HuH-7 (cell line): ENCODE measurements around the gene DOCK4.

ENCODE experiments used
- DNase-seq: peaks from one replicate; pipeline ENCODE4 v3.0.0; 2011; ENCODE audit warnings: low spot score

DOCK4 gene

DNA sequence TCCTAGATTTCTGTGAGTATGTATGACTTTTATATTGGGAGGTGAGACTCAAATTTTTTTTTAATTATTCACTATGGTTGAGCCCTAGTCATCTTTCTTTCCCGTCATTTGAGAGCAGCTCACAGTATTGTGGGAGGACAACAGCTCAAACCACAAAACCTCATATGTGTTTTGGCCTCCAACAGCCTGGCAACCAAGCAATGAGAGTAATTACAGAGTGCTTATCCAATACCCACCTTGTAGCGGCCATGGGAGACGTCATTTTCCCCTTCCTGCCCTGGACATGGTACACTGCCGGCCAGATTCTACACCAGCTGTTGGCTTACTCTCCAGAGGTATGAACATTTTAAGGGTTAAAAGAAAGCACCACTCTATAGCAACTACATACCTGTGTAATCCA lies 49.1 kb downstream of the DOCK4 start:
- no peak for DNase-seq

DNA sequence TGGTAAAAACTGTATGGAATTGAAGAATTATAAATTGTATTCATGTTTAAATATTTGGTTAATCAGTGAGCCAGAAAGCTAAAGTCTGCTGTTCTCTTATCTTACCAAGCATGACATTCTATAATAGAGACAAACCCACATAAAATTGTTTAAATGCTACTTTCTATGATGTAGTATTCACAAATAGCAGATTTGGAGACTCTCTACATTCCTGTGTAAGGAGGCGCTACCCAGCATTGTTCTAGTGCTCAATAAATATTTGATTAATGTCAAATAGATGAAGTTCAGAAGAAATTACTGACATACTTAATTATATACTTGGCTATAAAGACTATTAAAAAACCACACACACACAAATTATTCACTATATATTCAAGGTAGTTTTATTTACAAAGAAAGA lies 49.8 kb downstream of the DOCK4 start:
- DNase-seq: no peak

DNA sequence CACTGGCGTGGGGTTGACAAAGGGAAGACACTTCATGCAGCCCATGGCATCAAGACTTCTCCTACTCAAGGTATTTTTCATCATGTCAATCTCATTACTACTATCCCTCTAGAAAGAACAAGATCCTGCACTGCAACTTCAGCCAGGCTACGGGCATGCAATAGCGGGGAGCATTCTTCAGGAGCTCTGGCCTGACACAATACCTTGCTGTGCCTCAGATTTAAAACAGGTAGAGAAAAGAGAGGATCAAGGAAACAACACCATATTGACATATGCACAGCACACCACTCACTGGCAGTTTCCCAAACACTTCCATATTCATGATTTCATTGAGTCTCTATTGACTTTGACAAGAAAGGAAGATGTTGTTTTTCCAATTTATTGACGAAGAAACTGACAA lies 51.5 kb downstream of the DOCK4 start:
- DNase-seq: no peak

DNA sequence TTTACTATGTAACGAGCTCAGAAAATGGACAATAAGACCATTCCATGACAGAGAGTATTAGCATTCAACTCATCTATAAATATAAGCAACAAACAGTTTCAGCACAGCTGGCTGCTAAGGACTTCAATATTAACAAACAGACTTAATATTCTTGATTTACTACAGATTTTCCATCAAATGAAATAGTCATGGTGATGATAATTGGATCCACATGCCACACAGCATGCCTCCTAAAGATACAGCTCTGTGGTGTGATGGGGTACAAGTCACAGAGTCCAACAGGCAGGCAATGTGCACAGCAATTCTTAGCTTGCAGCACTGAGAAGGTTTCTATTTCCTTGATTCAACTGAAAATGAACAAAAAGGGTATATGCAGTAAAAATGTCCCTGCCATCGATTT lies 54.0 kb downstream of the DOCK4 start:
- DNase-seq: no peak

DNA sequence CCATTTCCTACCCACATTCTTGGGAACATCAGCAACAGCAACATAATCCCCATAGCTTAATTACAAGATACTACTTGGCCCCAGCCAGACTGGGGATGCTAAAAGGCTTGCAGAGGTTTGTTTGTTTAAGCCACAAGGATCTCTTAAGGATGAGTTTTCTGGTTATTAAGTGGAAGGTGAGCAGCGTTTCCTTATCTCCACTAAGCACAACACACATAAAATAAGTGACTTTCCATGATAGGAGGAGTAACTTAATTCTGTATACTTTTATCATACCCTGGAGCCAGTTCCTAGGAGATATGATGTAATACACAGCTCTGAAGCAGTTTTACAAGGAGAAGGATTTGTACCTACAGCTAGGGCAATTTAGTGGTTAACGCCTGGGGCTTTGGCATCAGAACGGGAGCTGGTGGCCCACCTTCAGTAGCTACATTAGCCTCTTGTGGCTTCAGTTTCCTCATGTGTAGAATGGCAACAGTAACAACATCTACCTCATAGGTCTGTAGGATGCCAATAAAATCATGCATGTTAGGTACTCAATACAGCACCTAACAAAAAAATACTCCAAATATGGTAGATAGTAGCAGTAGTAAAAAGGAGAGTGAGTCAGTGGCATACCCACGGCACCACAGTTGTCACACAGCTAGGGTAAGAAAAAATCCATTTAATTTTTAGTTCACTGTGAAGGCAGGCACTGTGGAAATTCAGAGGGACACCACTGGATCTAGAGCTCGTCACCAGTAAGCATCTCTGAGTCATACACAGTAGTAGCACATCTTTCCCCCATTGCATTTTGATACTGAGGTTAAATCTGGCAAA lies 55.2 kb downstream of the DOCK4 start:
- DNase-seq: no peak

DNA sequence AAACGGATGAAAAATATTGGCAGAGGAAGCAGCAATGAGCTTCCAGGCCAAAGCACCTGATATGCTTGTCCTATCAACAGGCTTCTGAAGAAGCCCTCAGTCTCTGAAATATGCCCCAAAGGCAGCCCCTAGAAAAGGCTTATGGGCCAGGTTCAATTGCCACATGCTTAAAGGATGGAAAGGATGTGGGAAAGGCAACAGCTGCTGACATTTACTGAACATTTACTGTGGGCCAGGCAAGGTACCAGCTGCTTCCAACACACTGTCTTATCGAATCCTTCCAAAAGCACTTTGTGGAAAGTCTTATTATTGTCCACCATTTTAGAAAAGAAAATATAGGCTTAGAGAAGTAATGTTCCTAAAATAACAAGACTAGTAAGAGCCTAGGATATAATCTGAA lies 56.5 kb downstream of the DOCK4 start:
- DNase-seq: no peak

DNA sequence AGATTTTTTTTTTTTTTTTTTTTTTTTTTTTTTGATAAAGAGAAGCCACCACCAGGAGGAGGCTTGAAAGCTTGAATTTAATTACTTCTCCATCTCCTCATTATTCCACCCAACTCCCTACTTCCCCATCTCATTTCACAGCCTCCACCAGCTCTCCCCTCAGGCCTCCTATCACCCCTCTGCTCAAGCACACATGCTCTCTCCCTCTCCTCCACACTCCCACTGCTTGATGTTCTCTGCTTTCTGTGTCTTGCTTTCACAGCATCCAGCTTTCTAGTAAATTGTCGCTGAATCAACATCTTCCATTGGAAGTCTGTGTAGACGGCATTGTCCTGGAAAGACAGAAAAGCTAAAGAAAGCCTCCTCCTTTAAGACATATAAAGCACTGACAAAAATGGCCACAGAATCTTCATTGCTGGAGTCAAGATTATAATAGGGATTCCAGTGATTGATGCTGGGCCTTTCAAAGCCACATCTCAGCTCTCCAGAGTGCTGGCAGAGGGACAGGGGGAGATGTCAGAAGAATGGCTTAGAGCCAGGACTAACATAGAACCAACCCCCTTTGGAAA lies 58.3 kb downstream of the DOCK4 start:
- DNase-seq: no peak

DNA sequence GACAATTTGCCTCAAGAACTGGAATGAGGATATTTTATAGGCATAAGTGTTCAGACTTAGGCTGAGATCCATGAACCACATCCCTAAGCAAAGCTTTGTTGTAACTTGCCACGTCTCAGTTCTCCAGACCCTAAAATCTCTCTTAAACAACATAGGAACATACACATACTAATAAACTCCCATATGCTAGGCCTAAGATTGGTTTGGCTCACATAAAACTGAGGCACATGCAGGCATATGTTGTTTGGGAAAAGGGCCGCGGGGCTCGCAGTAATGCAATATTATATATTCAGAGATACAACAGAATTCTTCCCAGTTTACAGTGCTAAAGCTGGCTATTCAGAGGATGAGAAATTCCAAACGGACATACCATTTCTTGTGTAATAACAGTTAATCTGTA lies 61.0 kb downstream of the DOCK4 start:
- no peak for DNase-seq

DNA sequence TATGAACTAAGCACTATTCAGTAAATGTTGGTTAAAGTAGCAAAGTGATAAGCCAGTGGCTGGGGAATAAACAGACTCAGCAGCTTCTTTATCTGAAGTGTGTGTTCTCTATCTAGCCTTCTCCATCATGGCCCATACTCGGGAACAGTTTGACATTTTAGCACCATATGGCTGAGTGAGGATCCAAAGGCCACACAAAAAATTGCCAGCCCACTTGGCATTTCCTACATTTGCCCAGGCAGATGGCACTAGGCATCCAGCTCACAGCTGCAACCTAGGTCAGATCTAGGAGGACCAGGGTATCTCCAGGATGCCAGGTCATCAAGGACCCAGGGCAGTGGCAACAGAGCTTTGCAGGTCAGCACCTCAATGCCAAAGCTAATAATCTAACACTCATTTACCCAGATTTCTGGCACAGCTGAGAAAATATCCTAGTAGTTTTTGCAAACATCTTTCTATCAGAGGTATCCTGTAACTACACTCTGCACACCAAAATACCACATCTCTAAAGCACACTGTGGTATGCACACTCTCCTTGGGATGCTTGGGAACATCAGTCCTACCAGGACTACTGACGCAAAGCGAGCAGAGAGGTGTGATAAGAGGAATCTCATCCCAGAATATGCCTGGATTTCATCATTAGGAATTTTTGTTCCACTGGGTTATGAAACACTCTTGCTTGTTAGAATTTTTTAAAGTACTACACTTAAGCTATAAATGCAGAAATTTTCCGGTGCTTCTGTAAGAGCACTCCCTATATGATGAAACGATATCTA lies 61.7 kb downstream of the DOCK4 start:
- no peak for DNase-seq

DNA sequence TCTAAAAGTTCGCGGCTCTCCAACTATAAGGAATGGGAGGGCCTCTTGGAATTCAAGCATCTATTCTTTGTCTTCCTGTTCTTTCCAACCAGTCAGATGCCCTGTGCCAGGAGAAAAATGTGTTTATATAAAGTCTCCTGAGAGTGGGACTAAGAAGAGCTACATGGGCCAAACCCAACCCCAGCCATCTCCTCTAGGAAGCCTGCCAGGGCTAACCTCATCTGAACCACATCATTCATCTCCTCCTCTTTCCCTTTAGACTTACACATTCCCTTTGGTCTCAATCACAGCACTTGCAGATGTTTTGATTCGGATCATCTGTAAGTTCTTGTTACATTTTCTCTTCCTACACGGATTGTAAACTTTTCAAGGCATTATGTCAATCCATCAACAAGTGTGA lies 62.6 kb downstream of the DOCK4 start:
- DNase-seq: no peak

DNA sequence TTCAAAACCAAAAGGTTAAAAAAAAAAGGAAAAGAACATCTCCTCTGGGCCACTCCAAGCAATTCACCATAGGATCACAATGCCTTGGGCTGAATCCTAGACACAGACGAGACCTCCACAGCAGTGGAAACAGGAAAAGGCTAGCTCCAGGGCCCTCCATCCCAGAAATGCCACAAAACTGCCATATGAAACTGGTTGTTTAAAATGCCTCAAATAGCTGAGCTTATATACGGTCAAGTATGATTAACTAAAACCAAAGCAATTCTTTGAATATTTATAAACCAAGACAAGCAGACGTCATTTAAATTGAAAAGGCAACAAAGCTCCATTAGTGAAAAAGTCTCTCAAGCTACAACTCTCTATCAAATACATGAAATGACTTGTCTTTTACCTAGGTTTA lies 63.1 kb downstream of the DOCK4 start:
- DNase-seq: no peak

DNA sequence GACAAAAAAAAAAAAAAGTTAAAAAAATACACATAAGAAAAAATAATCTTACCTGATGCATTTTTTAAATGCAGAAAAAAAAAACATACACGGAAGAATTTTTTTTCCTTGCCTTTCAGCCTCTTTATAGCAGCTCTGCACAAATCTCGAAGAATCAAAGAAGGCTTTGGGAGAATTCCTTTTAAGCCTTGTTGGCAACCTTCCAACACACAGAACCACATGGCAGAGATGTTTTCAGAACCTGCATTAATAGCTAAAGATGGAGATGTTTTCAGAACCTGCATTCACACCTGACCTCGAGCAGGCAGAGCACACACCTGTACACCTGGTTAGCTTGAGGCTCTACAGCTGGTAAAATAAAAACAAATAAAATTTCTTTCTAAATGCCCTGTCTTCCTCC lies 65.6 kb downstream of the DOCK4 start:
- DNase-seq: no peak

DNA sequence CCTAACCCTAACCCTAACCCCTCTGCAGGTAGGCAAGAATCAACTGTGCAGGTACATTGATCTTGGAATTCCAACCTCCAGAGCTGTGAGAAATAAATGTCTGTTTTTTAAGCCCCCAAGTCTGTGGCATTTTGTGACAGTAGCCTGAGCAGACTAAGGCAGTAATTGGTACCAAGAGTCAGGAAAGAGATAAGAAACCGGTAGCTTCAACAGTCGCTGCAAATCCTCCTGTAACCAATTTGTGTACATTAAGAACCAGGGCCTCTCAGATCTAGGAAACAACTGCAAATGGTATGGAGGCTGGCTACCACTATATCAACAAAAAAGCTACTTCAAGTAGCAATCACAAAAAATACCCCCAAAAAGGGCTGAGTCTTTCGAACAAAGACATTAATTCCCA lies 67.3 kb downstream of the DOCK4 start:
- DNase-seq: no peak

DNA sequence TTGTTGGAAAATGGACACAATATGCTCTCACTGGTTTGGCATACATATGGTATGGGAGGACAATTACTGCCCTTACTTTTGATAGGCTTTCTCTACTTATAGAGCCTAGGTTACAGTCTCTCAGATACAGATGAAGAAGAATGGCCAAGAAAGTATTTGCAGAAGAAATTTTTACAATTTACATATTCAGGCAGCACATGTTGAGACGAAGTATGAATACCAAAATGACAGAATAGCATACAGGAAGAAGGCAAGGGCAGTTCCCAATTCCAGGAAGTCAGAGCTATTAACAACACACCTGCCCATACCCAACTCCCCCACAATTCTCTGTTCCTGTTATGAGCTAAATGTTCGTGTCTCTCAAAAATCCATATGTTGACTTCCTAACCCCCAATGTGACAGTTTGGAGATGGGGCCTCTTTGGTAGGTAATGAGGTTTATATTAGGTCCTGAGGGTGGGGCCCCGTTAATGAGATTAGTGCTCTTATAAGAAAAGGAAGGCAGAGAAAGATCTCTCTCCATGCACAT lies 67.8 kb downstream of the DOCK4 start:
- DNase-seq: no peak

DNA sequence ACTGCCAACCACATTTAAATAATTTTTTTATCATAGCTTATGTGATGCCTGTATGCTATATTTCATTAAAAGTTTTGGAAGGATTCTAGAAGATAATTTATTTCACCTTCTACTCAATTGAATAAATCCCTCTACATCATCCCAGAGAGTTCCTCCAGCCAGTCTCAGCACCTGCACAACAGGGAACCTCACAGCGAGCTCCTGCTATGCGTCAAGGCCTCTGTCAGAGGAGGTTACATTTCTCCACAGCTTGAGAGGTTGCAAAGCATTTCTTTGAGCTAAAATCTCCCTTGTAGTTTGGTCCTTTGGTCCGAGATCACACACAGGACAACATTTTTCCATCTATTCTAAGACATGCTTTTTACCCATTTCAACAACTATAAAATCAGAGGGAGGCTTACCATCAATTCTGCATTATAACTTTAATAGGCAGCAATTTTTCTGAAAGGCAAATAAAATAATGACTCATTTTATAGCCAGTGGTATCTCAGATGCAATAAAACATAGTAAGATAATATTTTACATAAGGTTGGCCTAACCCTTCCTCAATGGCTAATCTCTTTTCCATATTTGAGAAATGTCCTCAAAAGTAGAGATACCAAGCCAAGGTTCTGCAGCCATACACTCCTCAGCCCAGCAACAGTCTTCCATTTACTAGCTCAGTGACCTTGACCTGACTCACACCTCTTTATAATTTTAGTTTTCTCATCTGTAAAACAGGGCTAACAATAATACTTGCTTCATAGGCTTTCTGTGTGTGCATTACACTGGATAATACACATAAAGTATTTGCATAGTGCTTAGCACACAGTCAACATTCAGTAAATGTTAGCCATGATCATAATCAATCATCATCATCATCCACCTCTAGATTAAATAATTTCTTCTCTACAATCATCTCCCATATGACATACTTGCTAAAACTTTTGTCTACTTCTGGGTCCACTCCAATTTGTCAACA lies 68.8 kb downstream of the DOCK4 start:
- no peak for DNase-seq

DNA sequence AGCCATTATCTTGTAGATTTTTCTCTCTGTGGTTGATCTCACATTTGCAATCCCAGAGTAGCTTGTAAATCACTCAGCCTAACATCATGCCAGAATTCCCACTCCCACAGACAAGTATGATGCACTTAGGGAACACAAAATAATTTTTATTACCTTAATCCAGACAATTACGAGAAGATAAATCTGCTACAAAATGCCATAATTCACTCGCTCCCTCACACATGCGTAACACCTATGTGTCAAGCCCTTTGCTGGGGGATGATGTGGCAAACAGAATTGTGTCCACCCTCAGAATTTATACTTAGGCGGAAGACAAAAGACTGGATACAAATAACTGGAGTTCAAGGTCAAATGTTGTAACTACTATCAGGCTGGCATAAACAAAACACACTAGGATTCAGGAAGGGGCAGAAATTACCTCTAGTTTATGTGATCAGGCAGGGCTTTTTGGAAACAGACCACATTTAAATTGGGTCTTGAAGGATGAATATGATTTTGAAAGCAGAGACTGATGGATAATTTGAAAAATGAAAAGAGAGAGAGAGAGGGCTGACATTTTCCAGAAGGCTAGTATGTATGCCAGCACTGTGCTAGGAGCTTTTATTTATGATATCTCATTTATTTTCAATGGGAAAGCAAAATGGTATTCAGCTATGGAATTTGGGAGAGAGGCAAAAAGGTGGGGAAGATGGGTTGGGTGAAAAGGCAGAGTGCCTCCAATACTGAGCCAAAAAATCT lies 69.8 kb downstream of the DOCK4 start:
- DNase-seq: no peak

DNA sequence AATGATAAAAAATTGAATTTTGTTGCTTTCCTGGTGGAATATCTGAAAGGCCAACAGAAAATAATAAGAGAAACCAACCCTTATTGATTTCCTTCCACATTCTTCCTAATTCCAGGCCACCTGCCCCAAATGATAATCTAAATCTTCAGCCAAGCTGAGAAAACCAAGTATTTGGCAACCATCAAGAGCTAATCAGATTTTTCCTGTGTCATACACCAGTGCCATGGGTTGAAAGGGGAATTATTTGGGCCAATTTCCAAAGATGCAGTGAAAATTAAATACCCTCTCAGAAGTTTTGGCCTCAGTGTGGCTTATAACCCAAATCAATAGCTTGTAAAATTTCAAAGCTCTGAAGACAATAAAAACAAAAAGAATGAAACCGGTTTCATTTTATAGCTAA lies 70.4 kb downstream of the DOCK4 start:
- no peak for DNase-seq

DNA sequence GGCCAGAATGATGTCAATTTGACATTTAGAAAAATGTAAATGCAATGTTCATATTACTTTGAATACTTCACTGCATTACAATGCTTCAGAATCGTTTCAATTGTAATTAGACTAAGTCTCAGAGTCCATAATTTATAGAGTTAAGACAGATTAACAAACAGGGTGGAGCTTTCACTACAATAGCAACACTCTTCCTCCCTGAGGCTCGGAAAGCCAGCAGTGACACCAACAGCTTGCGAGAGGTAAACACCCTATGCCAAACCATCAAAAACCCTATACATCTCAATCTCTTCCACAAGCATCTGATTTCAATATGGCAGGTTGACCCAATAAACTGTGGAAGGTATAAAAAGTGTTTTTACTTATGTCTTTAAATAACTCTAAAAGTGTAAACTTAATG lies 72.2 kb downstream of the DOCK4 start:
- no peak for DNase-seq

DNA sequence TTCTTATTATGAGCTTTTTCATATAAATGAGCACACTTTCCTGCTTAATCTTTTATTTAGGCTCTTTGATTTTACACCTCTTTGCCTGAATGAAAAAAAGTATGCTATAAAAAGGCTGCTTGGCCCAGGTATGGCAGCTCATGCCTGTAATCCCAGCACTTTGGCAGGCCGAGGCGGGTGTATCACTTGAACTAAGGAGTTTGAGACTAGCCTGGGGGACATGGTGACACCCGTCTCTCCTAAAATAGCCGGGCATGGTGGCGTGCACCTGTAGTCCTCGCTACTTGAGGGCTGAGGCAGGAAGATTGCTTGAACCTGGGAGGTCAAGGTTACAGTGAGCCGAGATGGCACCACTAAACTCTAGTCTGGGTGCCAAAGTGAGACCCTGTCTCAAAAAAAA lies 72.9 kb downstream of the DOCK4 start:
- DNase-seq: no peak

DNA sequence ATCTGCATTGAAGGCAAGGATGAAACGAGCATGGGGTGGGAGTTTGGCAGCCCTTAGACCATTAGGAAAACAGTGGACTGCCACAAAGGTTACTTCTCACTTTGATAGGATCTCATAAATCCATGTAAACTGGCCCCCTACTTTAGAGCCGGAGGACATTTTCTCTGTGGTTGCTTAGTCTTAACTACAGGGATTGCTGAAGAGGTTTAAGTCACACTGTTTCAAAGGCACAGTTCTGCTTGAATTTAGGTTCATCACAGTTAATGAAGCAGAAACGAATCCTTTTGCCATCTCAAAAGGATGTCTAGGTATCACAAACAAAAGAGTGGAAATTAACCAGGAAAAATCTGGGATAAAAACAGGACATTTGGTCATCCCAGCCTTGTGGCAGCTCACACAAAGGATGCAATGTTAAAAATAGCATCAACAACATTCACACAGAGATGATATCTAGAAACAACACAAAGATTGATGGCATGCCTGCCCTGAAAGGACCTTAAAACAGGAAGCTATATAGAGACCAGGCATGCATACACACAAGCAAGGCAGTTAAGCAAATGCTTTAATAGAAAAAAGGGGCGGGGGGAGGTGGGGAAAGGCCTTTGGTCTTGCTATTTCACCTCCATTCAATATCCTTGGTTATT lies 74.0 kb downstream of the DOCK4 start:
- no peak for DNase-seq
